GM18507 (cell line): ENCODE data around the gene SH2D3C.

Experiments used
- DNase-seq: peaks from one replicate; pipeline ENCODE4 v3.0.0; 2011; ENCODE audit warnings: low read depth; ENCODE audit not compliant: insufficient read length; ENCODE audit errors: extremely low spot score
- FAIRE-seq: peaks from 2 replicates; lab custom pipeline; 2011; peaks lifted over from hg19 to GRCh38; lab: Jason Lieb, UNC

Gene SH2D3C

DNA sequence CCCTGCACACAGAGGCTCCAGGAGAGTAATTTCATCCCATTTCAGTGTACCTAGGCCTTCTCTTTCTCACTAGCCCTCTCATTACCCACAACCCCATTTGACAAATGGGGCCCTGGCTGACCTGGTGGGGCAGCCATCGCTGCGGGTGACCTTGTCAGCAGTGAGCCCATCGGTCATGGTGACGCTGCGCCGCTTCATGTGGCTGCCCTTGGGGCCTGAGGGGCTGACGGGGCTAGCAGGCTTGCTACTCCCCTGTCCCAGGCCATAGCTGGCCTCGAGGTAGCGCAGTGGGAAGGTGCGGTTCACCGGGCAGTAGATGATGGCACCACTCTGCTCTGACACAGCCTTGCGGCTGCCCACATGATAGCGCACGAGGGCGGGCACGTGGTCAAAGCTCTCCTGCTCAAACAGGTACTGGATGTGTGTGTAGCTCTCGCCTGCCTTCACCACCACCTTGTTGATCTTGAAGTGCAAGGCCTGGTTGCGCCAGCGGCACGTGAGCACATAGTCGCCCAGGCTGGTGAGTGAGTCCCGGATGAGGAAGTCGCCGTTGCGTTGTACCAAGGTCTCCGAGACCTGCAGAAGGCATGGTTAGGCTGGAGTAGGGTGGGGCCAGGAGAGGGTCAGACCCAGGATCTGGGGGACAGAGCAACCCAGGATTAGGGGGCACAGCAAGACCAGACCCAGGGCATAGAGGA lies 29.2 kb downstream of the SH2D3C start:
- FAIRE-seq = no peak
- DNase-seq = no peak

DNA sequence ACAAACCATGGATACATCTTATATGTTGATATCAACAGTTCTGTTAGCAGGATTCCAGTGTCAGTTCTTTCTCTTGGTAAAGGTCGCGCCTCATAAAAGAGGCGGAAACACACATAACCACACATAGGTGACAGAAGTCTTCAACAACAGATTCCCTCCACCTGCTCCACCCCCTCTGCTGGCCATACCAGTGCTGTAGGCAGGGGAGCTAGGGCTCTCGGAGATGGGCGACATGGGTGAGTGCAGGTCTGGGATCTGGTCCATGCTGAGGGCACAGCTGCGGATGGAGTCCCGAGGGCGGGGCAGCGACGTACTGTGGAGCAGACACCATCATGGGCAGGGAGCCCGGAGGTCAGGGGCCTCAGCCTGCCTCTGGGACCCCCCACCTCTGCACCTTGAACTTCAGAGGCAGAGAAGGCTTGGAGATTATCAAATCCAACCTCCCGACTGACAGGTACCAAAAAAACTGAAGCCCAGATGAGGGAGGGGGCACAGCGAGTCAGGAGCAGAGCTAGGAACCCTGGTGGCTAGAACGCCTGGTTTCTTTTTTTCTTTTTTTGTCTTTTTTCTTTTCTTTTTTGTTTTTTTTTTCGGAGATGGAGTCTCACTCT lies 31.4 kb downstream of the SH2D3C start:
- no peak for FAIRE-seq
- DNase-seq = no peak

DNA sequence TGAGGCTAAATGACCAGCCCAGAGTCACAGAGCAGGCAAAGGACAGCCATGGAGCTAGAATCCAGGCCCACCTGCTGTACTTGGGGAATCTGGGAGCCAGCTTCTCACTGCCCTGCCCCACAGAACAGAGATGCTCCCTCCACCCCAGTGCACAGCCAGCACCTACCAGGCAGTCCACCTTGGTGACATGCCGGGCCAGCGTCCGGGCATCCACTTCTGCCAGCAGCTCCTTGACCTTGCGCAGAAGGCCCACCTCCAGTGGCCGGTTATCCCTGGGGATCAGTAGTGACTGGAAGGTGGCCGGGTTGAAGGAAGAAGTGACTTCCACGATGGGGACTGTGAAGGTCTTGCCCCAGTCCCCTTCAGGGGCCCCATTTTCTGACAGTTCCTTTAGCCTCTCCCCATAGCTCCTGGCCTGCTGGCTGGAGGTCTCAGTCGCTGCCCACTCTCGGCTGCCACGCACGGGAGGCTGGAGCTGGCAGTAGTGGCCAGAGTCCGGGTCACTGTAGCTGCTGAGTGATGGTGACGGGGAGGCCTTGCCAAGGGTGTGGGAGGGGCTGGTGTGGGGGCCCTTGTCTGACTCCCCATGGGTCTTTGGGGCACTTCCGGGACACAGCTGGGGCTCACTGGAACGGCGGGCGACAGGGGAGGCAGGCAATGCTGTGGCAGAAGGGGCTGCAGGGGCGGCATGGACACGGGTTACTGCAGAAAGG lies 33.9 kb downstream of the SH2D3C start:
- FAIRE-seq (no peak), DNase-seq (no peak)

DNA sequence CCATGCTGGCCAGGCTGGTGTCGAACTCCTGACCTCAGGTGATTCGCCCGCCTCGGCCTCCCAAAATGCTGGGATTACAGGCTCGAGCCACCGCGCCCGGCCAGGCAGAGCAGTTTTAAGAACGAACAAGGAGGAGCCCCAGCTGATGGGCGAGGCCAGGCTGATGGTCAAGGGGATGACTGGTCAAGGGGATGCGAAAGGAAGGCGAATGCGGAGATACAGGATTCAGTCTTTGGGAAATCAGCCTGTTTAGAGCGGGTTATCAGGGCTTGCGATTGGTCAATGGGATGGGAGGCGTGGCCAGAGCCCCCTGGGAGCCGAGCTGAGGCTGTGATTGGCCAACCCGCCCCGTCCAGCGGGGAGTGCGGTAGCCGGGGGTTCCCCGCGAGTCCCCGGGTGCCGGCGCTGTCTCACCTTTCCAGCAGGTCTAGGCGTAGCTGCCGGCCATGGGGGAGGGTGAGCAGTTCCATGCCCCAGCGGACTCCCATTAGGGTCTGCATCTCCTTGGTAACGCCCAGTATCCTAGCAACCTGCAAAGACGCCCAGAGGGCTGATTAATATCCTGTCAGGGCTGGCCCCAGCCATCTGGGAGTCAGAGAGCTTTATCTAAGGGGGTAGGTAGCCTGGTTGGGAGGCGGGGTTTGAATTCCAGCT lies 35.9 kb downstream of the SH2D3C start:
- DNase-seq (no peak), FAIRE-seq (no peak)

DNA sequence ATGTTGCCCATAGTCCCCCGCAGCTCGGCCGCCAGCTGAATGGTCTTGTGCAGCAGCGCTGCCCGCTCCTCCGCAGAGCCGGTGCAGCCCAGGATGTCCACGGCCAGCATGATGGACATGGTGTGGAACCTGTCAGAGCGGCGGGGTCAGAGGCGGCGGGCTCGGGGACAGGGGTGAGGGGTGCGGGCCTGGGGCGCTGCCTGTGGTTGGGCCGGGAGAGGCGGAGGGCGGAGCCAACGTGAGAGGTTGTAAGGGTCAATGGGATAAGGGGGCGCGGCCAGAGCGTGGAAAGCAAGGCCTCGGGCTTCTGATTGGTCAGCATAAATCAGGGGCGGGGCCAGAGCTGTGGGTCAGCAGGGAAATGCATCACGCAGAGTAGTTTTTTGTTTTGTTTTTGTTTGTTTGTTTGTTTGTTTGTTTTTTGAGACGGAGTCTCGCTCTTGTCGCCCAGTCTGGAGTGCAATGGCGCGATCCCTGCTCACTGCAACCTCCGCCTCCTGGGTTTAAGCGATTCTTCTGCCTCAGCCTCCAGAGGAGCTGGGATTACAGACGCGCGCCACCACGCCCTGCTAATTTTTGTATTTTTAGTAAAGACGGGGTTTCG lies 36.5 kb downstream of the SH2D3C start:
- FAIRE-seq (no peak), DNase-seq (no peak)

DNA sequence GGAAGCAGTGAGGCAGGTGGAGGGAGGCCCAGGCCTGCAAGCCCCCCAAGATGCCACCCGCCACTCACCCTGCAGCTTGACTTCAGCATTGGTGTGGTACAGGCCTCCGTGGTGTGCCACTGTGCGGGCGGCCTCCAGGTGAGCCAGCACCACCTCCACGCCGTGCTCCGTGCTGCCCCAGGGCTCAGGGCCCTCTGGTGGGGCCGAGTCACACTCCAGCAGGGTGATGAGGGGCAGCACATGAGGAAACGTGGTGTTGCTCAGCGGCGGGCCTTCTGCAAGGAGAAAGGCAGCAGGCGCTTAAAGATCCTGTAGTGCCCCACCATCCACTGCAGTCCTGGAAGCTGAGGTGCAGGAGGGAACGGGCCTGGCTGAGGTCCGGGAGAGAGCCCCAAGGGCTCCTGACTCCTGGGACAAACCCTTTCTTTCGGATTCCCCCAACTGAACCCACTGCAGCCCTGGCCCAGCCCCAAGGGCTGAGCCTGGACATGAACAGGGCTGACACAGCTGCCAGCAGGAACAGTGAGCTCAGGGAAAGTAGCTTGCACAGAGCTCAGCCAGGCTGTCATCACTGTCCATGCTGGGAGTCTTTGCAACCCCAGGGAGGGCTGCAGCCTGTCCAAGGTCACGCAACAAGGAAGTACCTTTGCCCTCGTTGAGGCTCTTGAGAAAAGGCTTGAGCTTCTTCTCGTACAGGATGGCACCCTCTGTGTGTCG lies 38.7 kb downstream of the SH2D3C start:
- FAIRE-seq = no peak
- DNase-seq = no peak

DNA sequence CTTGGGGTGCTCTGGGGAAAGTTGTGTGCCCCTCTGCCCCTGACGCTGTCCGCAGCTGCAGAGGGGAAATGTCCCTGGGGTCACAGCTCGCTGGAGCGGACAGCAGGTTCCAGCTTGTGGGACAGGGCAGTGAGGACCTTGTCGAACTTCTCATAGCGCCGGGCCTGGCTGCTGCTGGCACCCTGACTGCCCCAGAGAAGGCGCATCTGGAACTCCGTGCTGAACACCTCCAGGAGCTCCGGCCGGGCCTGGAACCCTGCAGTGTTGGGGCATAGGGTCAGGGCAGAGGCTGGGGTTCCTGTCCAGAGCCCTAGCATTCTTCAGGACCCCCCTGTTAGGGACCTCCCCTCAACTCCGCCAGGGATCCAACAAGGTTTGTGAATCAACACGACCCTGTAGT lies 39.8 kb downstream of the SH2D3C start:
- no peak for DNase-seq
- FAIRE-seq = no peak

DNA sequence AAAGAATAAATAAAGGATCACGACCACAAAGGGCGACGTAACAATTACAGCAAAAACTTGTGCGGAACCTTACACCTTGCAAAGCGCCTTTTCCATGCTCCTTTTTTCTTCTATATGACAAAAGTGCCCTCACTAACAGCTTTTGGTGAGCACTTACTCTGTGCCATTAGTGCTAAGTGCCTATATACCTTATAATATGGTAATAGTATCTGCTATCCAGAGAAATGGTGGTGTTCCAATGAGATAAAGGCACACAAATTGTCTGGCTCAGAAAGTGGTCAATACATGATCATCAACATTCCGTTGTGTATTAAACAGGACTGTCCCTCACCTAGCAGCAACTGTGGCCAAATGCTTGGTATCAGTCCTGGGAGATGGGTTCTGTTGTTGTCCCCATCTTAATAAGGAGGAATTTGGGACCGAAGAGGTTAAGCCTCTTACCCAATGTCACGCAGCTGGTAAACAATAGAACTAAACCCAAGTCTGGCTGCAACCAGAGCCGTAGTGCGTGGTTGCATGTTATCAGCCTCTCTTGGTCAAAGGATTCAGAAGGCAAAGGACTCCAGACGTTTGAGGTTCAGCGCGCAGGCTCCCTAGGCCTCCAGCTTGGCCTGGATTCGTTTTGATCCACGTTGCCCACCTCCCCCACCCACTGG lies 42.8 kb downstream of the SH2D3C start:
- DNase-seq (no peak), FAIRE-seq (no peak)

DNA sequence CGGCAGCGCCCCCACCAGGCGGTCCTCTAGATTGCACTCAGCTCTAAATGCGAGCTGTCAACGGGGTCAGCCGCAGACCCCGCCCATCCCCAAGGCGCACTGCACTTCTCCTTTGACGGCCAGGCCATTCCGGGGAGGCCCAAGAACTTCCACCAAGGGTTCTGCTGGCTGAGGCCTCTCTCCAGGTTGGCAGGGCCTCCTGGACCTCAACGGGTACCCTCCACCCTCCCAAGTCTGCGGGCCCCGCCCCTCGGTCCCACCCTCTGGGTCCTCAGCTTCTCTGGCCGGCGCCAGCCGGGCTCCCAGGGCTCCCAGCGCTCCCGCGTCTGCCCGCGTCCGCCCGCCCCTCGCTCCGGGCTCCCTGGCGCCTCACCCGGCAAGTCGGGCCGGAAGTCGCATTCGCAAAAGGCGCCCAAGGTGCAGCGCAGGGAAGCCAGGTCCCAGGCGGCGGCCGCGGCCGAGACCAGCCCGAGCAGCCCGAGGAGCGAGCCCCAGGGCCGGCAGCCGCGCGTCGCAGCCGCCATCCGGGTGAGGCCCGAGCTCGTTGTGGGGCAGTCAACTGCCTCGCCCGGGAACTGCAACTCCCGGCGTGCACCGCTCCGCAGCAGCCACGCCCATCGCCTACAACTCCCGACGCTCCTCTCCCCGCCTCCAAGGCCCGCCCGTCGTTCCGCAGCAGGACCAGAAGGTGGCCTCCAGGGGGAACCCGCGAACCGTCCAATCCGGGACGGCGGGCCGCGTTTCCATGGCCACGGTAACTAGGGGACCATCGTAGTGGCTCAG lies 43.5 kb downstream of the SH2D3C start, which contains the start of gene TOR2A:
TSS of gene TOR2A (minus strand) at position 548 of the 783 bp plus-strand sequence. CDS start at position 524, 24 bp downstream.
- peak; percentile 95 for FAIRE-seq

DNA sequence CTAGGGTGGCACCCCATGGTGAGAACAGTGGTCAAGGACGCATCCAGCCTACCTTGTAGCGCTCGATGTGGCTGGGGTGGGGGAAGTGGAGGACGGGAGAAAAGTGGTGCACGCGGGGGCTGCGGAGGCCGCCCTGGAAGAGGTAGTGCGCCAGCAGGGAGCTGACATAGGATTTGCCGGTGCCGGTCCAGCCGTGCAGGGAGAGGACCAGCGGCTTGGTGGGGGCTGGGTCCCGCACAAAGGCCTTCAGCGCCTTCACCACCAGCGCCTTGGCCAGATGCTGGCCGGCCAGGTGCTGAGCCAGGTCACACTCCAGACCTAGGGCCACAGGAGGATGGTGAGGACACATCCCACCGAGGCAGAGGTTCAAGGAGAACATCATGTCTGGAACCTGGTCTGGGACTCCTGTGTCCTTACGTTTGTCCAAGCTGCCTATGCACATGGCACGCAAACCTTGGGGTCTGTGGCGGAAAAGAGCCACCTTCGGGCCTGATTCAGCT lies 44.2 kb downstream of the SH2D3C start:
- FAIRE-seq = no peak
- no peak for DNase-seq

More for the DNA sequence above, 43.5 kb downstream of the SH2D3C start, which contains the start of gene TOR2A:
- DNase-seq = peak; percentile 100

DNA sequence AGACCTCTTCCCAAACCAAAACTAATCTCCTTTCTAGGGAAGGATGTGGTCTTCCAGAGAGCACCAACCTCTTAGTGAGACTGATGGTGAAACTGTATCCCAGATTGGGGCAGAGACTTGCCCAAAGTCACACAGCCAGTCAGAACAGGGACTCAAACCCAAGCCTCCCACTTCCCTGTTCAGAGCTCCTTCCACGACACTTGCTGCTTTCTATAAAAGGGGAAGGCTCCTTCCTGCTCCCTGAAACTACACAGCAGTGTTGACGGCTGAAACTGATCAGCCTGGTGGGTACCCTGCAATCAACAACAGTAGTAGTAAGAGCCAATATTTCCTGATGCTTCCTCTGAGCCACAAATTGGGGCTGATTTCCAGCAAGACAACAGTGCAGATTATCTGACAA lies 44.9 kb downstream of the SH2D3C start:
- no peak for FAIRE-seq
- DNase-seq = no peak

DNA sequence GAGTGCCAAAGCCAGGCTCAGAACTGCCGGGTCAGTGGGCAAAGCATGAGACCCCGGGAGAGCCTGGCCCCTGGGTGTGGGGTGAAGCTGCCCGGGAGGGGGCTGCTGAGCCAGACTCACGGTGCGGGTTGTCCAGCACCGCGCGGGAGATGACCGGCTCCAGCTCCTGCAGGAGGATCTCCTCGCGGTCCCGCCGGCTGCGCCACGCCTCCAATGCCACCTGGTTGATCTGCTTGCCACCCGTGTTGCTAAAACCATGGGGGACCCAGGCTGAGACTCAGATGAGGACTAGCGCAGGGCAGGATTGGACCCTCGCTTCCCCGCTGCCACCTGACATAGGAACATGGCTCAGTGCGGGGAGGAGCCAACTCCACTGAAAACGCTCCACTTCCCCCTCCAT lies 46.0 kb downstream of the SH2D3C start:
- DNase-seq (no peak), FAIRE-seq (no peak)

DNA sequence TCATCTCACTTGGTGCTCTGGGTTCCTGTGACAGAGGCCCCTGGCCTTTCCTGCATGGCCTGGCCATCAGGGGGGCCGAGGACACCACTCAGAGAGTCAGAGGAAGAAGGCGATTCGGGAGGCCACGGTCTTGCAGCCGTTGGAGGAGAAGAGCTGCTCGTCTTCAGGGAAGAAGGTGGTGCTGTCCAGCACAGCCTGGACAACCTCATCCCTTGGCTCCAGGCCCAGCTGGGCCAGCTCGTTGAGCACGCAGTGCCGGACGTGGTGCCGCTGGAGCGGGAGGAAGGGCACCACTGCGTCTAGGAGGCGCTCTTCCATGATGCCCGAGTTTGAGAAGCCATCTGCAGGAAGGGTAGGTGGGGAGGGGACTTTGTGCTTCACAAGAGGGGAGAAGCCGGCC lies 46.5 kb downstream of the SH2D3C start:
- no peak for DNase-seq

DNA sequence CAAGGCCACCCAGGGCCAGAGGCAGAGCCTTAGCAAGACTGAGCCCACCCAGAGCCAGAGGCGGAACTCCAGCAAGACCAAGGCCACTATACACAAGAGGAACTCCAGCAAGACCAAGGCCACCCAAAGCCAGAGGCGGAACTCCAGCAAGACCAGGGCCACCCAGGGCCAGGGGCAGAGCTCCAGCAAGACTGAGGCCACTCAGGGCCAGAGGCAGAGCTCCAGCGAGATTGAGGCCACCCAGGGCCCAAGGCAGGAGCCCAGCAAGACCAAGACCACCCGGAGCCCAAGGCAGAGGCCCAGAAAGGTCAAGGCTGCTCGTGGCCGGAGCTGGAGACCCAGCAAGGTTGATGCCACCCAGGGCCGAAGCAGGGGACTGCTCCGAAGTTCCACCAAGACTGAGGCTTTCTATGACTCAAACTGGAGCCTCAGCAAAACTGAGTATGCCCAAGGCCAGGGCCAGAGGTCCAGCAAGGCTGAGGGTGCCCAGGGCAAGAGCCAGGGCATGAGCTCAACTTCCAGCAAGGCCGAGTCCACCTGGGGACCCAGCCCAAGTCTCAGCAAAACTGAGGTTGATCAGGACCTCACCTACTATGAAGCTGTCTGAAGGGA lies 47.6 kb downstream of the SH2D3C start:
- DNase-seq (no peak), FAIRE-seq (no peak)

More for the DNA sequence above, 46.5 kb downstream of the SH2D3C start:
- FAIRE-seq = no peak

DNA sequence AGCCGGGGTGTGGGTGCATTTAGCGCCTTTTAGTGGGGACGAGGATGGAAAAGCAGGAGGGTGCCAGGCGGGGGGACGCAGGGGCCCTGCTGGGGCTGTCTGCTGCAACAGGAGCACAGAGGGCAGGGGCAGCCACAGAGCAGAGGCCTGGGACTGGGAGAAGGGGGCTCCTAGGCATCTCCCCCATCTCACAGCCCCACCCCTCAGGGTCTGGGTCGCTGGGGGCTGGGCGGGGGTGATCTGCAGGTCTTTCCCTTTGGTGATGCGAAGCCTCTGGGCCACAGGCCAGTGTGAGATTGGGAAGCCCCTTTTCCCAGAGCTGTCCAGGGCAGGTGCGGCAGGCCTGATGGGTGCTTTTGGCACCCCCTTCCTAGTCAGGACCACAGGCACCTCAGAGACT lies 48.2 kb downstream of the SH2D3C start:
- no peak for FAIRE-seq
- DNase-seq = no peak

DNA sequence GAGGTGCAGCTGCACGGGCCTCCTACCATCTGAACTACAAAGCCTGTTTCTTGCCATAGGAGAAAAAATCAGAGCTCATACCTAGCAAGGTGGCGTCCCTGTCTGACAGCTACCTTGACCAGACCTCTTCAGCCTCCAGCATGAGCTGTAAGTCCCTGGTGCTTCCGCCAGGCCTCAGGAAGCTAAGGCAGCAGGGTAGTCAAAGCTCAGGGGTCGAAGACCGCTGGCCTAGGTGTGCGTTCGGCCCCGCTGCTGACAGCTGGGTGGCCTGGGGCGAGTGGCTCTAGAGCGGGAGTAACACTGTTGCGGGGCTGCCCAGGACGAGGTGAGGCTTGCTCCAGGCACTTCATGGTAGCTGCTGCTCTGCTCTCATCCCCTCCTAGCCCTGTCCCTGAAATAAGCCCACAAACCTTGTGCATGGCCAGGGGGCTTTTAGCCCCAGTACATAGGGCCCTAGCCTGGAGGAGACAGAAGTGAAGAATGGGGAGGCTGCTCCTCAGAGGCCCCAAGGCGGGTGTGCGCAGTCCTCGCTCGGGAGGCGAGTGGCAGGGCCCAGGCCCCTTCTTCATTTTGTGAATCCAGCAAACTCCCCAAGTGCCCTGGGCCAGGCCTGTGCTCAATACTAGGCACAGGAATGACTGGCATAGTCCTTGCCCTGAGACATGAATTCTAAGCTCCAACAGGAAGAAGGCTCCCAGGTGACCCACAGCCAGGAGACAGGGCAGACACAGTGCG lies 48.8 kb downstream of the SH2D3C start:
- FAIRE-seq (no peak), DNase-seq (no peak)

DNA sequence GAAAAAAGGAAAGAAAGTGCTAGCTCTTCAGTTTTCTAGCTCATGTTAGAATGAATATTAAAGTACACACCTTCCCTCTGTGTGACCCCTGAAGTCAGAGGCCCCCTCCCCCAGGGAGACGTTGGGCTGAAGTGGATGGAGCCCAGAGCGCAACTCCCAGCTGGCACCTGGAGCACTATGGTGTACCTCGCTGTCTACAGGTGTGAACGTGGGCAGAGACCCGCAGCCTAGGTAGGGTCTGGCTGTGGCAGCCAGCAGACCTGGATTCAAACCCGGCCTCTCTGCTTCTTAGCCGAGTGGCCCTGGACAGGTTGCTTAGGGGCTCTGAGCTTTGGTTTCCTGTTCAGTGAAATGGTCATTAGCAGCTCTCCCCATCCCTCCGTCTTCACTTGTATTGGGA lies 49.7 kb downstream of the SH2D3C start:
- FAIRE-seq = no peak
- DNase-seq = no peak
